SW480 (cell line): Measurements from ENCODE around the gene ZDHHC11B.
"Not testable (repeated sequence)": the region's sequence is repeated elsewhere in the genome, so short reads cannot be mapped to it uniquely, and the experiment has no call there.

Source experiments
- DNase-seq: peaks from one replicate; pipeline ENCODE4 v3.0.0-alpha.2; 2016; ENCODE audit warnings: low spot score

Gene ZDHHC11B

DNA sequence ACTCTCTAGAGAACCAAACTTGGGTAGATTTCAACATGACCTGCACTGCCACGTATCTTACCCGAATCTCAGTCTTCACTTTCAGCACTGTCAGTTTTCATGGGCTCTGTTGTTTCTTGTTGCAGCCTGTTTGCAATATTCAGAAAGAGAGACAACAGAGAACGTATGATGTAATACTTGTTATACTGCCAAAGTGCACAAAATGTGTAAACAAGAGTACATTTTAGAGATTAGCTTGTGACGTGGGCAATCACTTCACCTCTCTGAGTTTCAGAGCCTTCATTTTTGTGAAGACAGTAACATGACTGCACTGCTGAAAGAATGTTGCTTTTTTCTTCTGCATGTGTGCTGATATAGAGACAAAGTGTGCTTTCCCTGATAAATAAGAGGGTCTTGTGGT is 67.8 kb downstream of the ZDHHC11B start:
- DNase-seq: not testable (repeated sequence)

- DNase-seq: not testable (repeated sequence)
Observed at GRCh38 chr5:715636-716035, 68.9 kb downstream of the ZDHHC11B start.

GRCh38 chr5:714215-715118 is 70.1 kb downstream of the ZDHHC11B start:
- not testable (repeated sequence) for DNase-seq

- DNase-seq: not testable (repeated sequence)
Observed at GRCh38 chr5:713686-714085, 70.8 kb downstream of the ZDHHC11B start.

- not testable (repeated sequence) for DNase-seq
Observed at GRCh38 chr5:708848-709517, 75.5 kb downstream of the ZDHHC11B start.

DNA sequence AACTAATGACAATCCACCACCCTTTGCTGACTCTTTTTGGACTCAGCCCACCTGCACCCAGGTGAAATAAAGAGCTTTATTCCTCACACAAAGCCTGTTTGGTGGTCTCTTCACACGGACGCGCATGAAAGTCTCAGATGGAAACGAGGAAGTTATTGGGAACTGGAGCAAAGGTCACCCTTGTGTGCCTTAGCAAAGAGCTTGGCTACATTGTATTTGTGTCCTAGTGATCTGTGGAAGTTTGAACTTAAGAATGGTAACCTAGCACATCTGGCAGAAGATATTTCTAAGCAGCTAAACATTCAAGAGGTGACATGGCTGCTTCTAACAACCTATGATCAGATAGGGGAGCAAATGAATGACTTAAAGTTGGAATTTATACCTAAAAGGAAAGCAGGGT is 76.2 kb downstream of the ZDHHC11B start:
- not testable (repeated sequence) for DNase-seq

DNA sequence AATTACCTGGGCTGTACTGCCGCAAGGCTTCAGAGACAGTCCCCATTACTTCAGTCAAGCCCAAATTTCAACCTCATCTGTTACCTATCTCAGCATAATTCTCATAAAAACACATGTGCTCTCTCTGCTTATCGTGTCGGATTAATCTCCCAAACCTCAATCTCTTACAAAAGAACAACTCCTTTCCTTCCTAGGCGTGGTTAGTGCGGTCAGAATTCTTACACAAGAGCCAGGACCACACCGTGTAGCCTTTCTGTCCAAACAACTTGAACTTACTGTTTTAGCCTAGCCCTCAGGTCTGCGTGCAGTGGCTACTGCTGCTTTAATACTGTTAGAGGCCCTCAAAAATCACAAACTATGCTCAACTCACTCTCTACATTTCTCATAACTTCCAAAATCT is 78.4 kb downstream of the ZDHHC11B start:
- not testable (repeated sequence) for DNase-seq

DNA sequence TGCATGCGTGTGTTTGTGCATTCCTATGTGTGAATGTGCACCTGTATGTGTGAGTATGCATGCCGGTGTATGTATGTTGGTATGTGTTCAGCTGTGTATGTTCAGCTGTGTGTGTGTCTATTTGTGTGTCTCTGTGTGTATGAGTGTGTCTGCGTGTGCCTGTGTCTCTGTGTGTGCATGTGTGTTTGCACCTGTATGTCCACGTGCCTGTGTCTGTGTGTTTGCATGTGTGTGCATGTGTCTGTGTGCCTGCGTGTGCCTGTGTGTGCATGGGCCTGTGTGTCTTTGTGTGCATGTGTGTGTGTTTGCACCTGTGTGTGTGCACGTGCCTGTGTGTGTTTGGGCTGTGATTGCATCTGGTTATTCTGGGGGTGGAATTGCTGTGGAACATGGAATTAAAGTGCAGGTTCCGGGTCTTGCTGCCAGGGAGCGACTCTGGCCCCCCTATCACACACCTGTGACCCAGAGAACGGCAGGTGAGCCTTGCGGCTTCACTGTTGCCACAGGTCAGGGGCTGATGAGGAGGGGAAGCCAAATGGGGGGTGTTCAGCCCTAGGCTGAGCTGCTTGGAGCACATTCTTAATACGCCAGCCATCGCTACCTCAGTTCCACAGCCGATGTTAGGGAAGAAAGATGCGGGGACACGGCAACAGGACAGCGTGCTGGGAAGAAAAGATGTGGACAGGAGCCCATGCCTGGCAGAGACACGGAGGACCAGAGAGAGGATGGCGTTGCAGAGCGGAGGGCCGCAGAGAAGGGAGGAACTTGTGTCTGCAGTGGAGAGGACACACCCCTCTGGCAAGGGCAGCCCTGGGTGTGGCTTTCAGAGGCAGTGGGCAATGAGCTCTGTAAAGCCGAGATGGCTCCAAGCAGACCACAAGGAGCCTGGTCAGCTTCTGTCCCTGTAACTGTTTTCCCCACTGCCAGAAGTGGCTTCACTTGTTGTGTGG is 87.5 kb downstream of the ZDHHC11B start:
- DNase-seq: not testable (repeated sequence)

DNA sequence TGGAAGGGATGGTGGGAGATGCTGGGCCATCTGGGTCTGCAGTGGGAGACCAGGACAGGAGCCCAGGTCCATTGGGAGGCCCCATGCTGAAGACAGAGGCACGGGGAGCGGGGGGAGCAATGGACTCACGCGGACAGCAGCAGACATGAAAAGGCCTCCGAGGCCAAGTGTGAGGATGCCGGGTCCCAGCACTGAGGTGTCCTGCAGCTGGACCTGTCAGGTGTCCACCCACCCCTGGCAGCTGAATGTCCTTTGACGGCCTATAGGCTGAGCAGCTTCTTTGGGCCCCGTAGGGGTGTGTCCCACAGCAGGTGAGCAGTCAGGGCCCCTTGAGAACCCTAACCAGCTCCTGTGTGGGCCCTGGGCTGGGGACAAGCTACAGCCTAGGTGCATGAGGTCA is 88.3 kb downstream of the ZDHHC11B start:
- not testable (repeated sequence) for DNase-seq

DNA sequence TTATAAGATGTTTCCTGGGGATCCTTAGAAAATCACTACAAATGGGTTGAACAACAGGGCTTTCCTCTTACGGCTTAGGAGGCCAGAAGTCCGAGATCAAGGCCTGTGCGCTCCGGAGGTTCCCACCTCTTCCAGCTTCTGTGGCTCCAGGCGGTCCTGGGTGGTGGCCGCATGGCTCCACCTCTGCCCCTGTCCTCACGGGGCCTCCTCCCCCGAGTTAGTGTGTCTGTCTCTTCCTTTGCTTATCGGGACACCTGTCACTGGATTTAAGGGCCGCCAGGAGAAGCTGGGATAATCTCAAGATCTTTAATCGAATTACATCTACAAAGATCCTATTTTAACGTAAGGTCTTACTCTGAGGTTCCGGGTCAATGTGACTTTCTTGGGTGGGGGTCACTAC is 89.1 kb downstream of the ZDHHC11B start:
- DNase-seq: not testable (repeated sequence)

- not testable (repeated sequence) for DNase-seq
Observed at GRCh38 chr5:694042-694431, 90.5 kb downstream of the ZDHHC11B start.

DNA sequence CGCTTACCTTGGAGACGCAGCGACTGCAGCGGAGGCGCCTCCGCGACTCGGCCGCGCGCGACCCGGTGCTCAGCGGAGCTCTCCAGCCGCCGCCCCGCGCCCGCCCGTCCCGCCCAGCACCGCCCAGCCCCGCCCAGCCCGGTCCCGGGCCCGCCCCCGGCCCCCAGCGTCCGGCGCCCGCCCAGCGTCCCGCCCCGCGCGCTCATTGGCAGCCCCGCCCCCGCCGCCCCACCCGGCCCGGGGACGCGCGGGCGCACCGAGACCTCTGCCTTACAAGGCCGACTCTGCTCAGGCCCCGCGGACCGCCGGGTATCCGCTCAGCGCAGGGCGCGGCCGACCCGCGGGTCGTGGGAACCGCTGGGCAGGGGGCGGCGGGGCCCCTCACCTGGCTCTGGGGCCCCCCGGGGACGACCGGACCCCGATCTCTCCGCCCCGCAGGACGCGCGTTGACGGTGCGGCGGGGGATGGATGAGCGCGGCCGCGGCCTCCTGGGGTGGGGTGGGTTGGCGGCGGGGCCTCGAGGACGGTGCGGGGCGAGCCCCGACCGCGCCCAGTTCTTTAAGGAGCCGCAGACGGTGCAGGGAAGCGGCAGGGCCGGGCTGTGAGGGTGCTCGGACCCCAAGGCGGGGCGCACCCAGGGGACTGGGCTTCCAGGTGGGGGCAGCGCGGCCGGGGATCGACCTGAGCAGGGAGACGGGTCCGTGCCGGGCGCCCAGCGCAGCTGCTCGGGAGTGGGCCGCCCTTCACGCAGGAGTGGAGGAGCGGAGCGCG is 91.1 kb downstream of the ZDHHC11B start, which contains the start of gene TPPP:
TPPP (minus strand) TSS at position 82 of the 771 bp plus-strand sequence. CDS start 15,292 bp downstream, outside the sequence.
- DNase-seq: peak; percentile 65

DNA sequence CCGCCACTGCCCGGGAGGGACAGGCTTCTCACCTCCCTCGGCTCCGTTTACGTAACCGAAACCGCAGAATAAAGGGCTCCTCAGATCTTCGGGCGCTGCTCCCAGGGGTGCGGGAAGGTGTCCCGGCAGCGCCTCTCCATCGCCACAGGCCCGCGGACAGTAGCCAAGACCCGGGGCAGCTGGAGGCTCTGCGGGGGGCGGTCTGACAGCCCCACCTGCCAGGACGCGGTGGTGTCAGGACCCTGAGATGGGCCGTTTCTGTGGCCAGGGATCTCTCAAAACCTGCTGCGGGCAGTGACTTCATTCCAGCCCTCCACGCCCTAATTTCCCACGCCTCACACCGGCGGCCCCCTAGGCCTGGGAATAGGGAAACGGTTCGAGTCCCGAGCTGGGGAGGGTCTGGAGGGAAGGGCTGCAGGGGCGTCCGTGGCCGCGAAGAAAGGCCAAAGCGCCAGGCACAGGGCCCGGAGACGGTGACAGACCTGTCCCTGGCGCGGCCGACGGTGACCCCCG is 91.9 kb downstream of the ZDHHC11B start:
- DNase-seq: not testable (repeated sequence)

- DNase-seq: no peak
Observed at GRCh38 chr5:691817-692528, 92.6 kb downstream of the ZDHHC11B start.

- DNase-seq: not testable (repeated sequence)
Observed at GRCh38 chr5:691049-691448, 93.5 kb downstream of the ZDHHC11B start.

DNA sequence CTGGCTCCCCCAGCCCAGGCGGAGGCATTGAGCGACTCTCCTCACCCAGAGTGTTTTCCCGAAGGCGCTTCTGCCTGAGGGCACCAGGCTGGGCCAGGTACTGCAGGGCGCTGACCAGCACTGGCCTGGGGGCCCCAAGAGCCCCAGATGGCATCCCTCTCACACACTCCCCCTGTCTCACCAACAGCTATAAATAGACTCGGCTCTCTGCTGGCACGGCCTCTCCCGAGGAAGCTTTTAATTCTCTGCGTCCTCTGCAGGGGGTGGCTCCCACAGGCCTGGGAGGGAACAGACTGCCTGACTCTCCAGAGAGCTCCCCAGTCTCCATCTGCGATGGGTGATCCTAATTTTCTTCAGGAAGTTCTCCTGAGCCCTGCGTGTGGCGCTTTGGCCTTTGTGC is 94.2 kb downstream of the ZDHHC11B start:
- not testable (repeated sequence) for DNase-seq

- not testable (repeated sequence) for DNase-seq
Observed at GRCh38 chr5:688348-689010, 96.0 kb downstream of the ZDHHC11B start.

DNA sequence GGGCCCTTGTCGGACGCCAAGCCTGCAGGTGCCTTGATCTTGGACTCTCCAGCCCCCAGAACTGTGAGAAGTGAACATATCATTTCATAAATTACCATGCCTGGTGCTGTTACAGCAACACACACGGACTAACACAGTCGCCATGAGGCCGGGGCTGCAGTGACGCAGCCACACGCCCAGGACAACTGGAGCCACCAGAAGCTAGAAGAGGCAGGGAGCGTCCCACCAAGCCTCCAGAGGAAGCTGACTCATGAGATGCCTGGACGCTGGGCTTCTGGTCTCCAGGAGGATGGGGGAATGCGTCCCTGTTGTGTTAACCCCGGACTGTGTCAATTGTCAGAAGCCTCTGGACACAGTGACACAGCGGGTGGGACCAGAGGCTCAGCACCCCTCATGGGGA is 97.6 kb downstream of the ZDHHC11B start:
- DNase-seq: not testable (repeated sequence)

GRCh38 chr5:686172-686523 is 98.4 kb downstream of the ZDHHC11B start:
- not testable (repeated sequence) for DNase-seq
